Stimulated activated CD4-positive, alpha-beta T cell treated with anti-CD3 and anti-CD28 coated beads, Interleukin-2, amount 100 ng/mL, for 4 hours (primary cell): Measurements from ENCODE around the gene SMC3.

Experiments
- DNase-seq: peaks from one replicate; pipeline ENCODE4 v3.0.0-alpha.2; 2020; ENCODE audit warnings: low read depth

Gene SMC3

DNA sequence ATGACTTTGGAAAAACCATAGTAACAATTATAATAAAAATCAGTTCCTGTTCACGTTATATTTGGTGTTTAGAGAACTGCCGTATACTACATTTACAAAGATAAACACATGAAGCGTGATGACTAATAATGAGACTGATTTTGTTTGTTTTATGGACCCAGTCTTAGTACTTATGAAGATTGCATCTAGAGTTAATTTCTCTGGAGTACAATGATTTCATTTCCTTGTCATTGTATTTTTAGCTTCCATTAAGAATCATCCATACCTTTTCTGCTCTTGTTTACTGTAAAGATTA lies 79.6 kb downstream of the SMC3 start:
- no peak for DNase-seq

DNA sequence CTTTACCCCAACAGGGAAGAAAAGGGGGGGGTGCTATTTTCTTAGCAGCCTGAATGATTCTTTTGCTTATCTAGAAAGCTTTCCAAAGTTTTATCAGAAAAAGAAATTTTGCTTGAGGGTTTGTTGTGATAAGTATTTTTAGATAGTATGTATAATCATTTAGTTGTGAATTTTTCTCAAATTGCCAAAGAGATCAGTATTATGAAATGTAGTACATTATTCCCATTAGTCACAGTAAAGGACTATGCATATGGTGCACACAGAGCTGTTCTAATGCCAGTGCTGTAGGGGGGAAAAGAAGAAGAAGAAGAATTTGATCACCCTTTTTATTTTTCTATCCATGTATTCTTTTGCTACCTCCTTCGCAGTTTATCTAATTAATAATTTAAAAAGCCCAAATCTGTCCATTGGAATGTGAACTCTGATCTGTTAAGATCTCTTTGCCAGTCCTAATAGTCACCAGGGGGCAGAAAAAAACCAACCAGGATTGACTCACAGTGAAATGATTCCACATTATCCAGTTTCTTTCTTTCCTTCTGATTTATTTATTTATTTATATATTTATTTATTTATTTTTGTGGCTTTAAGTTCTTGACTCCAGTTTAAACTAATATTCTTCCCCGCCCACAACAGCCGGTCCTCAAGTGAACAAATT lies 81.3 kb downstream of the SMC3 start:
- DNase-seq, result no peak

DNA sequence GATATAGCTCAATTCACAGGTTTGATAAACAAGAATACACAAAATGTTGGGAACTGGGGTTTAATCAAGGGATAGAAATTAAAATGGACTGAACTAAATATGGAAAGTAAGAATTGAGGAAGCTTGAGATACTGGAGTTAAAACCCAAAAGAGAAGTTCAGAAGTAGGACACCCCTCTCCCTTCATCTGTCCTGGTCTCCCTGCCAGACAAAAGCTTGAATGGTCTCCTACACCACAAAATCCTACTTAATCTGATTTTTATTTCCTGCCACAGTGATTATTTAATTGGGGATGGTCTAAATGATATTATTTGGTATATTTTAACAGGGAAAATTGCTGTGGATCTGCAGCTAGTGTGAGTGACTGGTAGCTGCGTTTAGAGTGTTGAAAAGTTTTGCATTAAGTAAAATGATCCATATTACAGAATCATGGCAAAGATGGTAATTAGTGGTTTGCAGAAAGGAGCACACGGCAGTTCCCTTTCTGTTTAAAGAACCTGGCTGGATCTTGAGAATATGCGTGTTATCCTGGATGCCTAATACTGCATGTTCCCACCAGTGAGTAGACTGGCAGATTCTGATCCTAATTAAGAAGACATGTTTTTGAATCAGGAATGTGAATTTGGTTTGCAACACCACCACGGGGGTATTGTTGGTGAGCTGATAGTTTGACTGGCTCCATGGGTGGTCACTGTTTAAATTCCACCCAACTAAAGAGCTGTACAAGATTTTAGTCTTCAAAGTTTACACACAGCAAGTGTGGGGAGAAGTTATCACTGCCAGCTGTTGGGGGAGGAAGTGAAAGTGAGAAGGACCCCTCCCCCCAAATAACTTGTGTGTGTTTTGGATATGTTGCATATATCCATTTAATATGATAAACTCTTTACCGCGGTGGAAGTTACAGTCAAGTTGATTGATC lies 82.1 kb downstream of the SMC3 start:
- no peak for DNase-seq

DNA sequence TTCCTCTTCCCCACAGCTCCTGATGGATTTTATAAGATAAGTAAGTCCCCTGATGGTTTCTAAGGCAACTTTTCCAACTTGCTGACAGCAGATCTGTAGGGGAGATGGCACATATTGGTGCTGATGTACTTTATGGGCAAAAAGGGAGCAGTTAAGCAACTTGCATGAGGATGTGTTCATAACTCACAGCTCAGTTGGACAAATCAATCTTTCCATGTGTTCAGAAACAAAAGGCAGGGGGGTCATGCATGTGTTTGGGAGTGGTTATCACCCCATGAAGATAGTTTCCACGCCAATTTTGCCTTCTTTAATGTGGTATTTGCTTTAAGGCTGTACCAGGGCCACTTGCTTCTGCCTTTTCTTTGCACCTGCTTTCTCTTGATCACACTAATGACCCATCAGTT lies 82.8 kb downstream of the SMC3 start:
- DNase-seq, result no peak

DNA sequence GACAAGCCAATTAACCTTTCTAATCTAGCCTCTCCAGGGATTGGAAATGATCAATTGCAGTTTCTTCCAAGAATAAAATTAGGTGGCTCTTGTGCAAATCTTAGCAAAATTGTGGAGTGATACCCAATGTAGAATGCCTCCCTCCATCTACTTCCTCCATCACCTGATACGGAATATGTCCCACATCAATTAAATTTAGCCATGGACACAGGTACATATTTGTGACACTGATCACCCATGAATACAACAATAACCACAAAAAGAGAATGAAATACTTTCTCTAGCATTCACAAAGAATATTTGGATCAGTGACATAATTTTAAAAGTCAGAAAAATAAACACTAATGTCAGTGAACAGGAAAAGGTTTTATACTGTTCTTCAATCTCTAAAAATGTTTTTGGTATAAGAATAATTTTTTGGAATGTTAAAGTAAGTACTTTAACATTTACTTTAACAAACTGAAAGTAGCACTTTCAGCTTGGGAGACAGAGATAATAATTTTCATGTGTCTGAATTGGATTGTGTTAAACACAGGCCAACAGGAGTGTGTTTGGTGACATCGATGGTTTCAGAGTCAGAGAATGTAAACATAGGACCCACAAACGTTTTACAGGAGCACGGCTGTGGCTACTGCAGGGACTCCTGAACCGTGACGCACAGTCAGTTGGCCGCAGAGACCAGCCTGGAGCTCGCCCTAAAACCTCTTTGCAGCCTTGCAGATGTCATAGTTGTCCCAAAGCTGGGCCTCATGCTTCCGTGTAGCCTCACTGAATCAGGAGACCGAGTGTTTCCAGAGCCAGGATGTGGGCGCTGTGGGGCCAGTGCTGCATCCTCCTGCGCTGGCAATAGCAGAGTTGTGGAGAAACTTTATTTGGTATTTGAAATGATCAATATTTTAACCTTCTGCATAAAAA lies 83.8 kb downstream of the SMC3 start:
- DNase-seq, result no peak

DNA sequence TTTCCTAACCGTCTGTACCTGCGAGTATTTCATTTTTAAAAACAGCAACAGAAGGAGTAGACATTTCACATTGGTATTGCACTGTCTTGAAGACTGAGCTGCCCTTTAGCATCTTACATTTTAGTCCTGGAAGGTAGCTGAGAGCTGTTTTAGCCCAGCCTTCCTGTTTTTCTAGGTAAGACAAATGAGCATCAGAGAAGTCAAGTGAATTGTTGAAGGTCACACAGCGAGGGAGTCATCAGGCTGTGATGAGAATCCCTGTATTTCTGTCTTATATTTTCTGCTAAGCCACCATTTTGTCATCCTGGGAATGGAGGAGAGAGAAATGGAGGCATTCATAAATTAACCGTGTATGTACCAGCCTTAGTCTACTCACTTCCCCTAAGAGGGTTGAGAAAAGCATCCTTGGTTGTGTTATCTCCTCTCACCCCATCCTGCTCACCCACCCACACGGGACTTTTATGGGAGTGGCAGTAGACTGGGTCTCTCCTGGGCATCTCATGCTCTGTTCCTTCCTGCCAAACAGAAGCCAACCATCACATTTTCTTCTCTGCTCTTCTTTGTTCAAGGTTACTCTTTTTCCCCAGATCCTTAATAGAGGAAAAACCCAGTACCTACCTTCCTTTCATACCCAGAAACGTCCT lies 85.1 kb downstream of the SMC3 start:
- no peak for DNase-seq
